HFFc6 (cell line): ENCODE measurements around the gene ITM2C. TPM values are rescaled to one million over a fixed set of nuclear protein-coding genes. Genes with fewer than 3 reads are reported as not detected.
A peak's percentile ranks its signal among the peaks of the same experiment; 100 is the strongest.

Experiments used
- DNase-seq: peaks from one replicate; pipeline ENCODE4 v3.0.0-alpha.2; 2018
- H3K27ac Mint-ChIP-seq: 2 replicates; pipeline ENCODE4 v1.8.0; 2020; ENCODE audit warnings: mild to moderate bottlenecking, mixed read lengths
- H3K27me3 Mint-ChIP-seq: 2 replicates; pipeline ENCODE4 v1.8.0; 2021; ENCODE audit warnings: mild to moderate bottlenecking, moderate library complexity, mixed read lengths; ENCODE audit not compliant: insufficient read depth
- H3K36me3 Mint-ChIP-seq: 2 replicates; pipeline ENCODE4 v1.8.0; 2021; ENCODE audit warnings: low read depth, mixed read lengths
- H3K4me1 Mint-ChIP-seq: 2 replicates; pipeline ENCODE4 v1.8.0; 2020; ENCODE audit warnings: low read depth, mixed read lengths
- H3K4me3 Mint-ChIP-seq: 2 replicates; pipeline ENCODE4 v1.8.0; 2020; ENCODE audit warnings: mild to moderate bottlenecking, moderate library complexity, mixed read lengths
- H3K9me3 Mint-ChIP-seq: 2 replicates; pipeline ENCODE4 v1.8.0; 2020; ENCODE audit warnings: mild to moderate bottlenecking, mixed read lengths
- long read RNA-seq: library from polyadenylated mRNA; unstranded; transcript quantifications from one replicate; pipeline ENCODE4 v2.0.0, GENCODE V29; 2019
- total RNA-seq, 6 experiments: library from RNA; stranded (reverse); fragmentation: NEBNext Ultra II Directional; extraction: Animal tissue kit (Norgen Biotek cat#: 25700); gene quantifications; 2 replicates in 1 of 6; 3 replicates in 5 of 6; pipeline ENCODE4 v1.2.3, GENCODE V29; 2021
- TF ChIP-seq, protein P1 (sequence below): fragments of 200-600 bp; sonication (generic); IDR thresholded peaks from 2 replicates; pipeline ENCODE4 v1.5.0; 2021; ENCODE audit warnings: antibody characterized with exemption, mild to moderate bottlenecking

Gene ITM2C
- total RNA-seq, result 10 to 100 TPM; 28.1 to 53.8 (median 29.4) TPM
- long read RNA-seq, transcript ITM2C-203 (5 exons, 1,889 nt), result minor isoform, 6 of 52 reads
- long read RNA-seq, transcript ITM2C-202 (6 exons, 2,078 nt), result major isoform, 38 of 52 reads
- long read RNA-seq, partial matches to known transcripts, result 2 of 52 reads
- long read RNA-seq, other reads (novel, unspliced or antisense), result 4 of 52 reads

- TF ChIP-seq, protein P1, sequence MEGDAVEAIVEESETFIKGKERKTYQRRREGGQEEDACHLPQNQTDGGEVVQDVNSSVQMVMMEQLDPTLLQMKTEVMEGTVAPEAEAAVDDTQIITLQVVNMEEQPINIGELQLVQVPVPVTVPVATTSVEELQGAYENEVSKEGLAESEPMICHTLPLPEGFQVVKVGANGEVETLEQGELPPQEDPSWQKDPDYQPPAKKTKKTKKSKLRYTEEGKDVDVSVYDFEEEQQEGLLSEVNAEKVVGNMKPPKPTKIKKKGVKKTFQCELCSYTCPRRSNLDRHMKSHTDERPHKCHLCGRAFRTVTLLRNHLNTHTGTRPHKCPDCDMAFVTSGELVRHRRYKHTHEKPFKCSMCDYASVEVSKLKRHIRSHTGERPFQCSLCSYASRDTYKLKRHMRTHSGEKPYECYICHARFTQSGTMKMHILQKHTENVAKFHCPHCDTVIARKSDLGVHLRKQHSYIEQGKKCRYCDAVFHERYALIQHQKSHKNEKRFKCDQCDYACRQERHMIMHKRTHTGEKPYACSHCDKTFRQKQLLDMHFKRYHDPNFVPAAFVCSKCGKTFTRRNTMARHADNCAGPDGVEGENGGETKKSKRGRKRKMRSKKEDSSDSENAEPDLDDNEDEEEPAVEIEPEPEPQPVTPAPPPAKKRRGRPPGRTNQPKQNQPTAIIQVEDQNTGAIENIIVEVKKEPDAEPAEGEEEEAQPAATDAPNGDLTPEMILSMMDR, result peak; percentile 61; the same call in 1 of the 2 replicates
- Mint-ChIP-seq H3K9me3 (no peaks in the 10 kb centered on the region), H3K36me3 (no peaks in the 10 kb centered on the region), H3K4me3 (peak within 1 kb of the TSS; percentile 89), H3K27ac (peak within 1 kb of the TSS; percentile 32), H3K27me3 (peaks cover 15% of the 10 kb centered on the region), H3K4me1 (peaks cover 7% of the 10 kb centered on the region)
- DNase-seq, result peak; percentile 37
Observed at GRCh38 chr2:230864605-230865306, at the start of gene ITM2C. Gene ITM2C, plus strand, starts transcription at chr2:230864942. Its CDS starts 84 bp downstream, at chr2:230865026.

- Mint-ChIP-seq H3K27me3 (no peaks in the 10 kb centered on the region), H3K36me3 (peaks cover 32% of the 10 kb centered on the region), H3K4me1 (peaks cover 19% of the 10 kb centered on the region), H3K27ac (peak overlapping the region; percentile 5; the same call in 1 of the 2 replicates), H3K9me3 (no peaks in the 10 kb centered on the region), H3K4me3 (no peak overlapping the region)
- TF ChIP-seq, protein P1, result no peak
- DNase-seq, result no peak
Observed at GRCh38 chr2:230815088-230815487, 49.7 kb upstream of the ITM2C start.

DNA sequence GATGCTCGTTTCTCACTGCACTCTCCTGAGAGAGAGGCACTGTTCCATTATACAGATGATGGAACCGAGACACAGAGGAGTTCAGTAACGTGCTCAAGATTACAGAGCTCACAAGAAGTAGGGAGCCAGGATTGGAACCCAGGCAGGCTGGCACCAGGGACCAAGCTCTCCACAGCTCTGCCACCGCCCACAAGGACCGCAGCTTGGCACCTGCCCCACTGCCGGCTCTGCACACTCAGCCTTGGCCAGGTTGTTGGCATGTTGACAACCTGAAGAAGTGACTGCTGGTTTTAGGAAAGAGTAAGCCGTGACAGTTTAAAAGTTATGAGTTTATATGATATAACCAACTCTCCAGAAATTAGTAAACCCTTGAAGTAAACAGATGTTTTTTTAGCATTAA lies 48.0 kb upstream of the ITM2C start:
- Mint-ChIP-seq H3K9me3 (no peaks in the 10 kb centered on the region), H3K4me1 (peaks cover 6% of the 10 kb centered on the region), H3K27me3 (no peaks in the 10 kb centered on the region), H3K27ac (no peak overlapping the region), H3K4me3 (no peak overlapping the region), H3K36me3 (peaks cover 27% of the 10 kb centered on the region)
- no peak for DNase-seq
- TF ChIP-seq, protein P1, result no peak

DNA sequence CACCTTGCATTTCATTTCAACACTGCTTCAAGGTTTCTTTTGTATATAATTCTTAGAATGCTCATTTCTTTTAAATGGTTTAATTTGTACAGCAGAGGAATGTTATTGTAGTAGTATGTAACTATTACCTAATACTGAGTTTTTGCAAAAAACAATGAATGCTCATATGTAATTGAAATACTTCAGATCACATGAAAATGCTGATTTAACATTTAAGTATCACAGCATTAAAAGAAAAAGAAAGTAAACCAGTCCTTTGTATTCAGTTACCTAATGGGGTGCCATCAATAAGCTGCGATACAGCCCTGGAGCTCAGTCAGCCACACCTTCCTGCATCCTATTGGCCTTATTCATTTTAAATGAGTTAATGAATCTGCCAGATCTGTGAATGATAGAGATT lies 45.3 kb upstream of the ITM2C start:
- H3K27me3 Mint-ChIP-seq, result peaks cover 4% of the 10 kb centered on the region
- no peak overlapping the region for H3K27ac Mint-ChIP-seq
- TF ChIP-seq, protein P1, result no peak
- peaks cover 3% of the 10 kb centered on the region for H3K4me1 Mint-ChIP-seq
- no peaks in the 10 kb centered on the region for H3K9me3 Mint-ChIP-seq
- no peak for DNase-seq
- peaks cover 20% of the 10 kb centered on the region for H3K36me3 Mint-ChIP-seq
- no peak overlapping the region for H3K4me3 Mint-ChIP-seq

- Mint-ChIP-seq H3K9me3 (no peaks in the 10 kb centered on the region), H3K36me3 (peaks cover 20% of the 10 kb centered on the region), H3K27me3 (peaks cover 14% of the 10 kb centered on the region), H3K4me1 (peaks cover 7% of the 10 kb centered on the region), H3K4me3 (no peak overlapping the region), H3K27ac (no peak overlapping the region)
- no peak for DNase-seq
- TF ChIP-seq, protein P1, result no peak
Observed at GRCh38 chr2:230821261-230821990, 43.3 kb upstream of the ITM2C start.
